HepG2 (cell line): ENCODE results near the gene ACO1. TPM values are rescaled to one million over a fixed set of nuclear protein-coding genes. Genes with fewer than 3 reads are reported as not detected.
A peak's percentile ranks its signal among the peaks of the same experiment; 100 is the strongest.

ENCODE experiments used
- AGO1 ChIP-seq: fragments of 200-400 bp; formaldehyde crosslinking; IDR thresholded peaks from 2 replicates; pipeline ENCODE4 v1.6.1; 2017; ENCODE audit warnings: mild to moderate bottlenecking, low read depth, low read length, moderate library complexity; ENCODE audit not compliant: poor library complexity, severe bottlenecking
- CBX2 ChIP-seq, 2 experiments: fragments of 200-600 bp in 1 of 2; sonication (generic); formaldehyde crosslinking in 1 of 2; IDR thresholded peaks; 2 replicates each; pipeline versions ENCODE4 v1.7.0 to v1.8.1; 2018 to 2022; ENCODE audit warnings: low read depth in 2 of 2, low read length in 1 of 2, mild to moderate bottlenecking in 1 of 2, missing genetic modification reagents in 1 of 2
- CHCHD3 ChIP-seq: sonication (generic); formaldehyde crosslinking; IDR thresholded peaks from 2 replicates; pipeline ENCODE4 v1.8.0; 2022; ENCODE audit warnings: mild to moderate bottlenecking, missing genetic modification reagents, moderate library complexity
- IRF2 ChIP-seq: IDR thresholded peaks from 2 replicates; pipeline ENCODE4 v1.6.1; 2018; ENCODE audit warnings: missing genetic modification reagents, missing compliant biosample characterization
- KMT2B ChIP-seq: IDR thresholded peaks from 2 replicates; pipeline ENCODE4 v1.6.1; 2016; ENCODE audit warnings: missing genetic modification reagents, missing compliant biosample characterization
- NCOA1 ChIP-seq: sonication (generic); formaldehyde crosslinking; IDR thresholded peaks from 2 replicates; pipeline ENCODE4 v1.9.0; 2021; ENCODE audit warnings: missing genetic modification reagents
- RXRB ChIP-seq: IDR thresholded peaks from 2 replicates; pipeline ENCODE4 v1.6.1; 2016; ENCODE audit warnings: borderline replicate concordance, missing genetic modification reagents, missing compliant biosample characterization
- TOPORS ChIP-seq: sonication (generic); formaldehyde crosslinking; IDR thresholded peaks from 2 replicates; pipeline ENCODE4 v1.8.0; 2023; ENCODE audit warnings: mild to moderate bottlenecking, missing genetic modification reagents
- YY1 ChIP-seq: IDR thresholded peaks from 2 replicates; pipeline ENCODE4 v1.6.1; 2011; ENCODE audit warnings: low read length, low read depth, moderate library complexity, mild to moderate bottlenecking; ENCODE audit not compliant: insufficient read depth, insufficient replicate concordance
- ZBTB7B ChIP-seq: sonication (generic); formaldehyde crosslinking; IDR thresholded peaks from 2 replicates; pipeline ENCODE4 v1.4.0; 2020; ENCODE audit warnings: missing genetic modification reagents
- ZNF232 ChIP-seq: sonication (generic); formaldehyde crosslinking; IDR thresholded peaks from 2 replicates; pipeline ENCODE4 v1.4.0; 2020; ENCODE audit warnings: missing genetic modification reagents, borderline replicate concordance
- ZNF331 ChIP-seq: sonication (generic); formaldehyde crosslinking; IDR thresholded peaks from 2 replicates; pipeline ENCODE4 v1.4.0; 2020; ENCODE audit warnings: missing genetic modification reagents
- ZNF441 ChIP-seq: sonication (generic); formaldehyde crosslinking; IDR thresholded peaks from 2 replicates; pipeline ENCODE4 v1.7.0; 2021; ENCODE audit warnings: missing genetic modification reagents, borderline replicate concordance
- ZNF589 ChIP-seq: sonication (generic); formaldehyde crosslinking; conservative IDR thresholded peaks from 2 replicates; pipeline ENCODE4 v1.8.0; 2022; ENCODE audit warnings: mild to moderate bottlenecking, moderate library complexity, missing genetic modification reagents
- ZNF619 ChIP-seq: sonication (generic); formaldehyde crosslinking; IDR thresholded peaks from 2 replicates; pipeline ENCODE4 v1.4.0; 2020; ENCODE audit warnings: mild to moderate bottlenecking, missing genetic modification reagents
- polyA plus RNA-seq, 8 experiments: library from polyadenylated mRNA; depleted of rRNA in 3 of 8; stranded (reverse) in 7 of 8; unstranded in 1 of 8; fragments of >200 nt; fragmentation: Illumina TruSeq in 4 of 8; extraction: Trizol in 4 of 8; gene quantifications; 2 replicates each; pipeline versions ENCODE4 v1.2.1 to v1.2.3, GENCODE V29; 2011 to 2016; ENCODE audit warnings: low read depth in 4 of 8, missing spikeins in 1 of 8, mixed read lengths in 1 of 8; ENCODE audit not compliant: insufficient read depth in 1 of 8
- total RNA-seq, 5 experiments: library from RNA; depleted of rRNA; stranded (reverse); fragments of >200 nt; fragmentation: Illumina TruSeq; extraction: Trizol; gene quantifications; 2 replicates each; pipeline ENCODE4 v1.2.3, GENCODE V29; 2016; ENCODE audit warnings: low read depth in 1 of 5
- TF ChIP-seq, protein P1 (sequence below): sonication (generic); formaldehyde crosslinking; IDR thresholded peaks from 2 replicates; pipeline ENCODE4 v1.5.1; 2020; ENCODE audit warnings: mild to moderate bottlenecking, missing genetic modification reagents, borderline replicate concordance
- TF ChIP-seq, protein P2 (sequence below): sonication (generic); formaldehyde crosslinking; IDR thresholded peaks from 2 replicates; pipeline ENCODE4 v1.4.0; 2020; ENCODE audit warnings: missing genetic modification reagents
- TF ChIP-seq, protein P3 (sequence below): sonication (generic); formaldehyde crosslinking; IDR thresholded peaks from 2 replicates; pipeline ENCODE4 v1.5.1; 2020; ENCODE audit warnings: mild to moderate bottlenecking, moderate library complexity, missing genetic modification reagents
- TF ChIP-seq, protein P4 (sequence below): sonication (generic); formaldehyde crosslinking; IDR thresholded peaks from 2 replicates; pipeline ENCODE4 v1.4.0; 2020; ENCODE audit warnings: missing genetic modification reagents; ENCODE audit errors: not compliant biosample characterization
- TF ChIP-seq, protein P5 (sequence below): sonication (generic); formaldehyde crosslinking; conservative IDR thresholded peaks from 2 replicates; pipeline ENCODE4 v1.4.0; 2020; ENCODE audit warnings: missing genetic modification reagents
- TF ChIP-seq, protein P6 (sequence below): sonication (generic); formaldehyde crosslinking; IDR thresholded peaks from 2 replicates; pipeline ENCODE4 v1.4.0; 2020; ENCODE audit warnings: mild to moderate bottlenecking, low read depth, missing genetic modification reagents

ACO1 gene
- total and polyA plus RNA-seq, 2 of the 13 experiments (the other 11 are each of a cell fraction or from before 2014, with no cell fraction given): 20.1 to 48.2 TPM

DNA sequence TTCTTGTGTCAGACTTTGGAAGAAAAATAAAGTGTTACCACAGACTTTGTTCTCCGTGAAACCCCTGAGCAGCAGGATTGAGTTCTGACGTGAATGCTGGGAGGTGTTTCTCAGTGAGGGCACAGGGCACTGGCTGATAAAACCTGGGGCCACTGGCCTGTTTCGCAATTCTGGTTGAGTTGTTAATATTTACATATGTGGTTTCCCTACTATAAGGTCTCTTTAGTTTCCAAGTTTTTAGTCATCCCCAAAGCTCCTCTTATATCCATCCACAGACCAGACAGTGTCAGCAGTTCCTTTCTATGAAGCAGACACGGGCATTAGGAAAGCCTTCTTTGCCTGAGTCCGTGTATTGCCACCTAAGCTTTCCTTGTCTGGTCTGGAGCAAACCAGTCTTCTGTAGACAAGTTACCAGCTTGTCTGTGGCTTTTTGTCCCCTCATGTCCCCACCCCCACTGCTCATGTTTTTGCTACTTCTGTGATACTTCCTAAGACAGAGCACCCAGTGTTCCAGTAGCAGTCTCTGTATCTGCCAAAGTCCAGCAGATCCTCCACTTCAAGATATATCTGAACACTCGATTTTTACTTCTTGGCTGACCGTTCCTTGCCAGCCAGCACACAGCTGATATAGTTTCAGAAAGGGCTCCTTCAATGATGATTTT, 42.0 kb downstream of the ACO1 start (continued):
- no peak for TF ChIP-seq CBX2 (IDR thresholded peaks at IDR 0.05; ENCODE audit: low read depth, low read length)
- no peak for TF ChIP-seq CBX2 (CRISPR knock-in tag; IDR thresholded peaks at IDR 0.05; ENCODE audit: low read depth)
- TF ChIP-seq ZNF441 (CRISPR knock-in tag): no peak
- TF ChIP-seq, protein P1, sequence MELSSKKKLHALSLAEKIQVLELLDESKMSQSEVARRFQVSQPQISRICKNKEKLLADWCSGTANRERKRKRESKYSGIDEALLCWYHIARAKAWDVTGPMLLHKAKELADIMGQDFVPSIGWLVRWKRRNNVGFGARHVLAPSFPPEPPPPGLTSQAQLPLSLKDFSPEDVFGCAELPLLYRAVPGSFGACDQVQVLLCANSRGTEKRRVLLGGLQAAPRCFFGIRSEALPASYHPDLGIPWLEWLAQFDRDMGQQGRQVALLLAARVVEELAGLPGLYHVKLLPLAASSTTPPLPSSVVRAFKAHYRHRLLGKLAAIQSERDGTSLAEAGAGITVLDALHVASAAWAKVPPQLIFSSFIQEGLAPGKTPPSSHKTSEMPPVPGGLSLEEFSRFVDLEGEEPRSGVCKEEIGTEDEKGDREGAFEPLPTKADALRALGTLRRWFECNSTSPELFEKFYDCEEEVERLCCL: no peak
- peak; percentile 51; the same call in 1 of the 2 replicates for TF ChIP-seq IRF2
- TF ChIP-seq ZNF589 (CRISPR knock-in tag): no peak
- TF ChIP-seq NCOA1 (CRISPR knock-in tag): no peak
- TF ChIP-seq RXRB (CRISPR knock-in tag): peak; percentile 84; the same call in 1 of the 2 replicates
- no peak for TF ChIP-seq TOPORS
- TF ChIP-seq ZNF232 (CRISPR knock-in tag): no peak
- TF ChIP-seq ZBTB7B: peak; percentile 45; the same call in 1 of the 2 replicates
- TF ChIP-seq CHCHD3: no peak
- TF ChIP-seq YY1: no peak
- TF ChIP-seq, protein P2, sequence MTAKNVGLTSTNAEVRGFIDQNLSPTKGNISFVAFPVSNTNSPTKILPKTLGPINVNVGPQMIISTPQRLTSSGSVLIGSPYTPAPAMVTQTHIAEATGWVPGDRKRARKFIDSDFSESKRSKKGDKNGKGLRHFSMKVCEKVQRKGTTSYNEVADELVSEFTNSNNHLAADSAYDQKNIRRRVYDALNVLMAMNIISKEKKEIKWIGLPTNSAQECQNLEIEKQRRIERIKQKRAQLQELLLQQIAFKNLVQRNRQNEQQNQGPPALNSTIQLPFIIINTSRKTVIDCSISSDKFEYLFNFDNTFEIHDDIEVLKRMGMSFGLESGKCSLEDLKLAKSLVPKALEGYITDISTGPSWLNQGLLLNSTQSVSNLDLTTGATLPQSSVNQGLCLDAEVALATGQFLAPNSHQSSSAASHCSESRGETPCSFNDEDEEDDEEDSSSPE: no peak
- TF ChIP-seq ZNF619 (CRISPR knock-in tag): no peak
- TF ChIP-seq, protein P3, sequence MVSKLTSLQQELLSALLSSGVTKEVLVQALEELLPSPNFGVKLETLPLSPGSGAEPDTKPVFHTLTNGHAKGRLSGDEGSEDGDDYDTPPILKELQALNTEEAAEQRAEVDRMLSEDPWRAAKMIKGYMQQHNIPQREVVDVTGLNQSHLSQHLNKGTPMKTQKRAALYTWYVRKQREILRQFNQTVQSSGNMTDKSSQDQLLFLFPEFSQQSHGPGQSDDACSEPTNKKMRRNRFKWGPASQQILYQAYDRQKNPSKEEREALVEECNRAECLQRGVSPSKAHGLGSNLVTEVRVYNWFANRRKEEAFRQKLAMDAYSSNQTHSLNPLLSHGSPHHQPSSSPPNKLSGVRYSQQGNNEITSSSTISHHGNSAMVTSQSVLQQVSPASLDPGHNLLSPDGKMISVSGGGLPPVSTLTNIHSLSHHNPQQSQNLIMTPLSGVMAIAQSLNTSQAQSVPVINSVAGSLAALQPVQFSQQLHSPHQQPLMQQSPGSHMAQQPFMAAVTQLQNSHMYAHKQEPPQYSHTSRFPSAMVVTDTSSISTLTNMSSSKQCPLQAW: peak; percentile 60; the same call in 1 of the 2 replicates
- peak; percentile 54; the same call in 1 of the 2 replicates for TF ChIP-seq KMT2B (CRISPR knock-in tag)
- TF ChIP-seq, protein P4, sequence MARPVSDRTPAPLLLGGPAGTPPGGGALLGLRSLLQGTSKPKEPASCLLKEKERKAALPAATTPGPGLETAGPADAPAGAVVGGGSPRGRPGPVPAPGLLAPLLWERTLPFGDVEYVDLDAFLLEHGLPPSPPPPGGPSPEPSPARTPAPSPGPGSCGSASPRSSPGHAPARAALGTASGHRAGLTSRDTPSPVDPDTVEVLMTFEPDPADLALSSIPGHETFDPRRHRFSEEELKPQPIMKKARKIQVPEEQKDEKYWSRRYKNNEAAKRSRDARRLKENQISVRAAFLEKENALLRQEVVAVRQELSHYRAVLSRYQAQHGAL (CRISPR knock-in tag): no peak
- TF ChIP-seq, protein P5, sequence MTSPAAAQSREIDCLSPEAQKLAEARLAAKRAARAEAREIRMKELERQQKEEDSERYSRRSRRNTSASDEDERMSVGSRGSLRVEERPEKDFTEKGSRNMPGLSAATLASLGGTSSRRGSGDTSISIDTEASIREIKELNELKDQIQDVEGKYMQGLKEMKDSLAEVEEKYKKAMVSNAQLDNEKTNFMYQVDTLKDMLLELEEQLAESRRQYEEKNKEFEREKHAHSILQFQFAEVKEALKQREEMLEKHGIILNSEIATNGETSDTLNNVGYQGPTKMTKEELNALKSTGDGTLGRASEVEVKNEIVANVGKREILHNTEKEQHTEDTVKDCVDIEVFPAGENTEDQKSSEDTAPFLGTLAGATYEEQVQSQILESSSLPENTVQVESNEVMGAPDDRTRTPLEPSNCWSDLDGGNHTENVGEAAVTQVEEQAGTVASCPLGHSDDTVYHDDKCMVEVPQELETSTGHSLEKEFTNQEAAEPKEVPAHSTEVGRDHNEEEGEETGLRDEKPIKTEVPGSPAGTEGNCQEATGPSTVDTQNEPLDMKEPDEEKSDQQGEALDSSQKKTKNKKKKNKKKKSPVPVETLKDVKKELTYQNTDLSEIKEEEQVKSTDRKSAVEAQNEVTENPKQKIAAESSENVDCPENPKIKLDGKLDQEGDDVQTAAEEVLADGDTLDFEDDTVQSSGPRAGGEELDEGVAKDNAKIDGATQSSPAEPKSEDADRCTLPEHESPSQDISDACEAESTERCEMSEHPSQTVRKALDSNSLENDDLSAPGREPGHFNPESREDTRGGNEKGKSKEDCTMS (CRISPR knock-in tag): no peak
- TF ChIP-seq, protein P6, sequence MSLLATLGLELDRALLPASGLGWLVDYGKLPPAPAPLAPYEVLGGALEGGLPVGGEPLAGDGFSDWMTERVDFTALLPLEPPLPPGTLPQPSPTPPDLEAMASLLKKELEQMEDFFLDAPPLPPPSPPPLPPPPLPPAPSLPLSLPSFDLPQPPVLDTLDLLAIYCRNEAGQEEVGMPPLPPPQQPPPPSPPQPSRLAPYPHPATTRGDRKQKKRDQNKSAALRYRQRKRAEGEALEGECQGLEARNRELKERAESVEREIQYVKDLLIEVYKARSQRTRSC: no peak
- TF ChIP-seq AGO1: no peak
- TF ChIP-seq ZNF331: peak; percentile 70
